Peyer's patch (tissue), 4 donors: ENCODE results near the gene PCDHGA6. TPM values are rescaled to one million over a fixed set of nuclear protein-coding genes. Genes with fewer than 3 reads are reported as not detected.
"Not testable (repeated sequence)": the region's sequence is repeated elsewhere in the genome, so short reads cannot be mapped to it uniquely, and the experiment has no call there.

Source experiments
- DNase-seq, 3 donors: peaks; one replicate each; pipeline ENCODE4 v3.0.0-alpha.2; 2017 to 2019
- H3K27ac ChIP-seq, 4 donors: fragments of 200-600 bp; sonication (generic); one replicate each; pipeline ENCODE4 v1.5.1; 2016 to 2019
- H3K27me3 ChIP-seq, 2 donors: fragments of 200-600 bp; sonication (generic); one replicate each; pipeline ENCODE4 v1.5.1; 2019
- H3K36me3 ChIP-seq, 3 donors: fragments of 200-600 bp; sonication (generic); one replicate each; pipeline ENCODE4 v1.5.1; 2016 to 2019
- H3K4me1 ChIP-seq, 4 donors: fragments of 200-600 bp; sonication (generic); one replicate each; pipeline ENCODE4 v1.5.1; 2016 to 2019
- H3K4me3 ChIP-seq, 4 donors: fragments of 200-600 bp; sonication (generic); 1 replicate in 3 of 4; 2 replicates in 1 of 4; pipeline ENCODE4 v1.5.1; 2016 to 2019; ENCODE audit warnings: mild to moderate bottlenecking in 1 of 4
- H3K9me3 ChIP-seq, 4 donors: fragments of 200-600 bp; sonication (generic); one replicate each; pipeline ENCODE4 v1.5.1; 2016 to 2019; ENCODE audit warnings: mild to moderate bottlenecking in 1 of 4
- CTCF ChIP-seq, 6 experiments: fragments of 450-650 bp in 4 of 6; fragments of 200-600 bp in 2 of 6; sonication (generic) in 1 of 6; IDR thresholded peaks; one replicate each; pipeline ENCODE4 v1.5.1; 2017 to 2019; ENCODE audit warnings: antibody characterized with exemption in 6 of 6, mild to moderate bottlenecking in 3 of 6, moderate library complexity in 1 of 6
- POLR2A ChIP-seq, 2 donors: fragments of 450-650 bp; IDR thresholded peaks; one replicate each; pipeline ENCODE4 v1.5.1; 2017; ENCODE audit warnings: antibody characterized with exemption in 2 of 2, mild to moderate bottlenecking in 2 of 2, moderate library complexity in 2 of 2
- total RNA-seq, 4 donors: library from RNA; depleted of rRNA; stranded (reverse); fragments of >200 nt; gene quantifications; one replicate each; pipeline ENCODE4 v1.1.0, GENCODE V29; 2016

The PCDHGA6 gene
- 1 to 10 TPM in 2 of 4 donors, under 1 TPM in 2; 0.70 to 4.1 (median 1.0) TPM for total RNA-seq

GRCh38 chr5:141373673-141374317, at the start of gene PCDHGA6:
PCDHGA6 (plus strand) TSS chr5:141373891; CDS start chr5:141374084, 193 bp downstream.
- Histone ChIP-seq H3K4me1 (no peaks in the 10 kb centered on the region), H3K36me3 (no peaks in the 10 kb centered on the region), H3K27me3 (no peaks in the 10 kb centered on the region), H3K4me3 (no peak within 1 kb of the TSS), H3K9me3 (peaks cover 0 to 70% (median 16%) of the 10 kb centered on the region in 4 donors), H3K27ac (no peak within 1 kb of the TSS)
- TF ChIP-seq CTCF (IDR thresholded peaks at IDR 0.05) (peak in 2 of 6 experiments; percentile 5 to 20), POLR2A (IDR thresholded peaks at IDR 0.05) (no peak)
- no peak for DNase-seq

GRCh38 chr5:141326088-141326854, 47.4 kb upstream of the PCDHGA6 start:
- Histone ChIP-seq H3K9me3 (peaks cover 0 to 24% (median 5%) of the 10 kb centered on the region in 4 donors), H3K36me3 (no peaks in the 10 kb centered on the region), H3K4me1 (peaks cover 0 to 2% (median 0%) of the 10 kb centered on the region in 4 donors), H3K27me3 (no peaks in the 10 kb centered on the region), H3K27ac (no peak overlapping the region), H3K4me3 (peak overlapping the region; percentile 12 to 43 (median 28))
- peak; percentile 61 to 82 (median 65) for DNase-seq
- no peak for TF ChIP-seq POLR2A (IDR thresholded peaks at IDR 0.05)
- TF ChIP-seq CTCF (IDR thresholded peaks at IDR 0.05): peak in 5 of 6 experiments; percentile 19 to 48 (median 38)

GRCh38 chr5:141328231-141328630, 45.5 kb upstream of the PCDHGA6 start:
- Histone ChIP-seq H3K27ac (no peak overlapping the region), H3K4me3 (no peak overlapping the region), H3K4me1 (no peaks in the 10 kb centered on the region), H3K36me3 (no peaks in the 10 kb centered on the region), H3K27me3 (no peaks in the 10 kb centered on the region), H3K9me3 (peaks cover 0 to 28% (median 10%) of the 10 kb centered on the region in 4 donors)
- TF ChIP-seq CTCF (IDR thresholded peaks at IDR 0.05) (no peak), POLR2A (IDR thresholded peaks at IDR 0.05) (no peak)
- DNase-seq: no peak

- no peaks in the 10 kb centered on the region for H3K27me3 ChIP-seq
- H3K36me3 ChIP-seq: no peaks in the 10 kb centered on the region
- H3K9me3 ChIP-seq: peaks cover 0 to 35% (median 13%) of the 10 kb centered on the region in 4 donors
- DNase-seq: peak in 1 of 3 donors; percentile 25
- no peak within 1 kb of the TSS for H3K4me3 ChIP-seq
- peak in 1 of 6 experiments; percentile 11 for TF ChIP-seq CTCF (IDR thresholded peaks at IDR 0.05)
- TF ChIP-seq POLR2A (IDR thresholded peaks at IDR 0.05): no peak
- H3K27ac ChIP-seq: no peak within 1 kb of the TSS
- no peaks in the 10 kb centered on the region for H3K4me1 ChIP-seq
Observed at GRCh38 chr5:141330299-141331080, 43.2 kb upstream of the PCDHGA6 start, which contains the start of gene PCDHGA1. PCDHGA1 (plus strand) TSS chr5:141330514.

- not testable (repeated sequence) for DNase-seq, H3K27me3 ChIP-seq, H3K27ac ChIP-seq, H3K36me3 ChIP-seq, H3K4me3 ChIP-seq, H3K4me1 ChIP-seq
- H3K9me3 ChIP-seq: peaks cover 0 to 35% (median 12%) of the 10 kb centered on the region in 4 donors
Observed at GRCh38 chr5:141332571-141332970, 41.1 kb upstream of the PCDHGA6 start.
